Measurements from ENCODE around the gene DNAAF1.
"Not testable (repeated sequence)": the region's sequence is repeated elsewhere in the genome, so short reads cannot be mapped to it uniquely, and the experiment has no call there.

DNAAF1 gene

GRCh38 chr16:84144859-84145639 lies at the start of gene DNAAF1, which contains the start of gene HSDL1:
Gene DNAAF1, plus strand, starts transcription at chr16:84145308. Its CDS starts 133 bp downstream, at chr16:84145441.
Gene HSDL1, minus strand, starts transcription at chr16:84145177. Its CDS starts 13,856 bp downstream, at chr16:84131321.
- peak; percentile 69 for DNase-seq

- DNase-seq, result no peak
Observed at GRCh38 chr16:84095466-84095865, 49.6 kb upstream of the DNAAF1 start.

- no peak for DNase-seq
Observed at GRCh38 chr16:84096447-84097005, 48.6 kb upstream of the DNAAF1 start.

- DNase-seq, result no peak
Observed at GRCh38 chr16:84098939-84099338, 46.2 kb upstream of the DNAAF1 start.

- no peak for DNase-seq
Observed at GRCh38 chr16:84103678-84104077, 41.4 kb upstream of the DNAAF1 start.

GRCh38 chr16:84104231-84104630 lies 40.9 kb upstream of the DNAAF1 start:
- DNase-seq, result no peak

GRCh38 chr16:84105301-84105815 lies 39.8 kb upstream of the DNAAF1 start:
- no peak for DNase-seq

- DNase-seq, result no peak
Observed at GRCh38 chr16:84105948-84106740, 39.0 kb upstream of the DNAAF1 start.

GRCh38 chr16:84107921-84108320 lies 37.2 kb upstream of the DNAAF1 start:
- DNase-seq, result no peak

- DNase-seq, result no peak
Observed at GRCh38 chr16:84109598-84110335, 35.3 kb upstream of the DNAAF1 start.

GRCh38 chr16:84110527-84110926 lies 34.6 kb upstream of the DNAAF1 start:
- DNase-seq, result no peak

- no peak for DNase-seq
Observed at GRCh38 chr16:84111525-84111924, 33.6 kb upstream of the DNAAF1 start.

- not testable (repeated sequence) for DNase-seq
Observed at GRCh38 chr16:84111949-84112348, 33.2 kb upstream of the DNAAF1 start.

GRCh38 chr16:84115919-84116719 lies 29.0 kb upstream of the DNAAF1 start:
- no peak for DNase-seq

GRCh38 chr16:84116720-84117493 lies 28.2 kb upstream of the DNAAF1 start, which contains the start of gene MBTPS1:
Gene MBTPS1, minus strand, starts transcription at chr16:84116942. Its CDS starts 15,159 bp downstream, at chr16:84101783.
- peak; percentile 91 for DNase-seq

GRCh38 chr16:84117494-84117843 lies 27.6 kb upstream of the DNAAF1 start:
- no peak for DNase-seq

- not testable (repeated sequence) for DNase-seq
Observed at GRCh38 chr16:84118315-84118714, 26.8 kb upstream of the DNAAF1 start.

GRCh38 chr16:84119368-84119767 lies 25.7 kb upstream of the DNAAF1 start:
- no peak for DNase-seq

- no peak for DNase-seq
Observed at GRCh38 chr16:84120023-84120422, 25.1 kb upstream of the DNAAF1 start.

GRCh38 chr16:84121007-84121406 lies 24.1 kb upstream of the DNAAF1 start:
- no peak for DNase-seq
